Globus pallidus (tissue), 1 donor: ENCODE results near the gene PTPRD.

ENCODE experiments used
- DNase-seq: peaks from one replicate; pipeline ENCODE4 v3.0.0-alpha.2; 2015; ENCODE audit warnings: low spot score

PTPRD gene

GRCh38 chr9:8901146-8901545, 1711.7 kb downstream of the PTPRD start:
- DNase-seq: no peak

- DNase-seq: no peak
Measured at GRCh38 chr9:8899511-8899910, 1713.3 kb downstream of the PTPRD start.

GRCh38 chr9:8895861-8896224, 1717.0 kb downstream of the PTPRD start:
- peak; percentile 90 for DNase-seq

GRCh38 chr9:8895106-8895860, 1717.5 kb downstream of the PTPRD start:
- no peak for DNase-seq

- no peak for DNase-seq
Measured at GRCh38 chr9:8890695-8891094, 1722.1 kb downstream of the PTPRD start.

GRCh38 chr9:8889100-8889499, 1723.7 kb downstream of the PTPRD start:
- DNase-seq: no peak

- DNase-seq: no peak
Measured at GRCh38 chr9:8888591-8888990, 1724.2 kb downstream of the PTPRD start.

GRCh38 chr9:8887369-8887768, 1725.4 kb downstream of the PTPRD start:
- no peak for DNase-seq

- DNase-seq: no peak
Measured at GRCh38 chr9:8883321-8883720, 1729.5 kb downstream of the PTPRD start.

- no peak for DNase-seq
Measured at GRCh38 chr9:8880060-8880459, 1732.7 kb downstream of the PTPRD start.

GRCh38 chr9:8879284-8879683, 1733.5 kb downstream of the PTPRD start:
- peak; percentile 75 for DNase-seq

GRCh38 chr9:8877753-8878494, 1734.9 kb downstream of the PTPRD start:
- DNase-seq: peak; percentile 90

- no peak for DNase-seq
Measured at GRCh38 chr9:8876303-8876702, 1736.5 kb downstream of the PTPRD start.

GRCh38 chr9:8874482-8874881, 1738.3 kb downstream of the PTPRD start:
- DNase-seq: no peak

- DNase-seq: no peak
Measured at GRCh38 chr9:8872802-8873201, 1740.0 kb downstream of the PTPRD start.

- DNase-seq: peak; percentile 88
Measured at GRCh38 chr9:8871796-8872445, 1740.9 kb downstream of the PTPRD start.

GRCh38 chr9:8871396-8871795, 1741.4 kb downstream of the PTPRD start:
- DNase-seq: peak; percentile 49

GRCh38 chr9:8869812-8870211, 1743.0 kb downstream of the PTPRD start:
- peak; percentile 31 for DNase-seq

GRCh38 chr9:8868632-8869031, 1744.2 kb downstream of the PTPRD start:
- no peak for DNase-seq

GRCh38 chr9:8867148-8867547, 1745.7 kb downstream of the PTPRD start:
- peak; percentile 69 for DNase-seq

GRCh38 chr9:8864545-8864896, 1748.3 kb downstream of the PTPRD start:
- peak; percentile 42 for DNase-seq

GRCh38 chr9:8863886-8864544, 1748.8 kb downstream of the PTPRD start:
- DNase-seq: peak; percentile 54

- DNase-seq: peak; percentile 52
Measured at GRCh38 chr9:8863069-8863468, 1749.7 kb downstream of the PTPRD start.
